ENCODE results near the gene KAT2B.

KAT2B gene

DNA sequence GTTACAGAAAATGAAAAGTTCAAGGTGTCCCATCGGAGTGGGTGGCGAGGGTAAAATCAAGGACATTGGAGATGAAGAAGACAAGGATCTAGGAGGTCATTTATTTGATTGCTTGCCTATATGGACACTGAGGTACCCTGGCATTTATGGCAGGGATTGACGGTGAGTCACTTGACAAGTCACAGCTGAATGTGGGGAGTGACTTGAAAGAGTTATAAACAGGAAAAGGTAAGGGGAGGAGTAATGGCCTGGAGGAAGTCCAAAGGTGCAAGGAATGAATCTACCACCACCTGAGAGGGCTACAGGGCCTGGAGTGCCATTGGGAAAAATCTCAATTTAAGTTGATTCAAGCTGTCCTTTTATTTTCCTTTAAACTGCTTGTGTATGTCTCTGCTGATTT, 157.5 kb downstream of the KAT2B start:
- DNase-seq (ENCODE audit: low read depth) = no peak
- no peak overlapping the region for H3K4me3 ChIP-seq (ENCODE audit: low read length)
- TF ChIP-seq, protein P1, sequence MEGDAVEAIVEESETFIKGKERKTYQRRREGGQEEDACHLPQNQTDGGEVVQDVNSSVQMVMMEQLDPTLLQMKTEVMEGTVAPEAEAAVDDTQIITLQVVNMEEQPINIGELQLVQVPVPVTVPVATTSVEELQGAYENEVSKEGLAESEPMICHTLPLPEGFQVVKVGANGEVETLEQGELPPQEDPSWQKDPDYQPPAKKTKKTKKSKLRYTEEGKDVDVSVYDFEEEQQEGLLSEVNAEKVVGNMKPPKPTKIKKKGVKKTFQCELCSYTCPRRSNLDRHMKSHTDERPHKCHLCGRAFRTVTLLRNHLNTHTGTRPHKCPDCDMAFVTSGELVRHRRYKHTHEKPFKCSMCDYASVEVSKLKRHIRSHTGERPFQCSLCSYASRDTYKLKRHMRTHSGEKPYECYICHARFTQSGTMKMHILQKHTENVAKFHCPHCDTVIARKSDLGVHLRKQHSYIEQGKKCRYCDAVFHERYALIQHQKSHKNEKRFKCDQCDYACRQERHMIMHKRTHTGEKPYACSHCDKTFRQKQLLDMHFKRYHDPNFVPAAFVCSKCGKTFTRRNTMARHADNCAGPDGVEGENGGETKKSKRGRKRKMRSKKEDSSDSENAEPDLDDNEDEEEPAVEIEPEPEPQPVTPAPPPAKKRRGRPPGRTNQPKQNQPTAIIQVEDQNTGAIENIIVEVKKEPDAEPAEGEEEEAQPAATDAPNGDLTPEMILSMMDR (conservative IDR thresholded peaks at IDR 0.05; ENCODE audit: low read length) = no peak

DNA sequence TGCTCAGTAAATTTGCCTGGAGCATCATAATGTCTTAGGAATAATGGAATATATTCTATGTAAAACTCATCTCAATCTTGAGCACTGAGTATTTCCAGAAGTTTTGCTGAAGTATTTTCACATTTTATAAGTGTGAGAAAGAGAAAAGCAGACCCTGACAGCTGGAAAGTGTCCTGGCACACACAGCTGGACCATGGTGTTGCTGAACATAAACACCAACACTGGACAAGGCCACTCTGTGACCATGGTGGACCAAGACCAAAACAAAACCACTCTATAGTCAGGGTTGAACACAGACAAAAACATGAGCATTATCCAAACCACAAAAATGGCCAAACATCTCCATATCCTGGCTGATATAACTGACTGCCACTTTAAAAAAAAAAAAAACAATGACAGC, 160.9 kb downstream of the KAT2B start:
- DNase-seq (ENCODE audit: low read depth) = no peak
- TF ChIP-seq, protein P1 (conservative IDR thresholded peaks at IDR 0.05; ENCODE audit: low read length) = no peak
- no peak overlapping the region for H3K4me3 ChIP-seq (ENCODE audit: low read length)
